Mesodermal cell (in vitro differentiated cells): ENCODE measurements around the gene CMIP.

Experiments used
- H3K27ac ChIP-seq: 2 replicates; pipeline ENCODE4 v1.7.0; 2013; ENCODE audit warnings: mild to moderate bottlenecking, low read depth, low read length, moderate library complexity; ENCODE audit not compliant: severe bottlenecking
- H3K36me3 ChIP-seq: 2 replicates; pipeline ENCODE4 v1.7.1; 2013; ENCODE audit warnings: mild to moderate bottlenecking, low read length, moderate library complexity; ENCODE audit not compliant: control insufficient read depth, insufficient read depth
- H3K4me1 ChIP-seq: one replicate; pipeline ENCODE4 v1.7.1; 2013; ENCODE audit warnings: mild to moderate bottlenecking, low read length; ENCODE audit not compliant: insufficient read depth, control insufficient read depth, poor library complexity, severe bottlenecking
- H3K4me3 ChIP-seq: 2 replicates; pipeline ENCODE4 v1.7.0; 2013; ENCODE audit warnings: low read length, control low read depth, mild to moderate bottlenecking; ENCODE audit not compliant: insufficient read depth, poor library complexity, severe bottlenecking; ENCODE audit errors: extremely low read depth
- H3K9me3 ChIP-seq: 2 replicates; pipeline ENCODE4 v1.7.1; 2013; ENCODE audit warnings: mild to moderate bottlenecking, low read length, moderate library complexity; ENCODE audit not compliant: control insufficient read depth
- WGBS, 2 experiments: methylation state at CpG; one replicate each; pipeline ENCODE4 v1.1.5; 2013; ENCODE audit warnings: missing lambda C conversion rate in 2 of 2; ENCODE audit not compliant: insufficient coverage in 2 of 2; 5-methylcytosine and 5-hydroxymethylcytosine counted together

CMIP gene

GRCh38 chr16:81583893-81584631, 139.5 kb downstream of the CMIP start:
- H3K9me3 ChIP-seq, result no peaks in the 10 kb centered on the region
- H3K36me3 ChIP-seq, result peaks cover 7% of the 10 kb centered on the region
- H3K27ac ChIP-seq, result no peak overlapping the region
- no peak overlapping the region for H3K4me3 ChIP-seq
- 92 to 96% methylated on average over 14 of the region's 14 CpGs for WGBS, 2 experiments
- H3K4me1 ChIP-seq, result peaks cover 51% of the 10 kb centered on the region

GRCh38 chr16:81585785-81586184, 141.2 kb downstream of the CMIP start:
- Histone ChIP-seq H3K9me3 (no peaks in the 10 kb centered on the region), H3K27ac (peak overlapping the region; percentile 94), H3K4me1 (peaks cover 51% of the 10 kb centered on the region), H3K4me3 (no peak overlapping the region), H3K36me3 (peaks cover 11% of the 10 kb centered on the region)
- 61 to 65% methylated on average over 5 to 6 of the region's 8 CpGs for WGBS, 2 experiments

GRCh38 chr16:81586417-81586816, 141.8 kb downstream of the CMIP start:
- H3K27ac ChIP-seq, result peak overlapping the region; percentile 94
- 79 to 80% methylated on average over 5 to 7 of the region's 7 CpGs for WGBS, 2 experiments
- H3K9me3 ChIP-seq, result no peaks in the 10 kb centered on the region
- H3K36me3 ChIP-seq, result peaks cover 11% of the 10 kb centered on the region
- peaks cover 51% of the 10 kb centered on the region for H3K4me1 ChIP-seq
- H3K4me3 ChIP-seq, result no peak overlapping the region

GRCh38 chr16:81586977-81587625, 142.5 kb downstream of the CMIP start:
- WGBS, 2 experiments, result 88 to 92% methylated on average over 4 to 8 of the region's 11 CpGs
- H3K4me3 ChIP-seq, result no peak overlapping the region

GRCh38 chr16:81587626-81588160, 143.1 kb downstream of the CMIP start:
- Histone ChIP-seq H3K9me3 (no peaks in the 10 kb centered on the region), H3K36me3 (peaks cover 14% of the 10 kb centered on the region), H3K27ac (peak overlapping the region; percentile 29), H3K4me3 (no peak overlapping the region), H3K4me1 (peaks cover 49% of the 10 kb centered on the region)
- WGBS, 2 experiments, result 86 to 96% methylated on average over 11 to 12 of the region's 12 CpGs

More at GRCh38 chr16:81586977-81587625, 142.5 kb downstream of the CMIP start:
- no peaks in the 10 kb centered on the region for H3K9me3 ChIP-seq
- H3K36me3 ChIP-seq, result peaks cover 11% of the 10 kb centered on the region
- H3K4me1 ChIP-seq, result peaks cover 51% of the 10 kb centered on the region
- H3K27ac ChIP-seq, result peak overlapping the region; percentile 94

- Histone ChIP-seq H3K9me3 (no peaks in the 10 kb centered on the region), H3K27ac (no peak overlapping the region), H3K4me3 (no peak overlapping the region), H3K4me1 (peaks cover 41% of the 10 kb centered on the region), H3K36me3 (peaks cover 14% of the 10 kb centered on the region)
- WGBS, 2 experiments, result 94 to 95% methylated on average over 15 to 17 of the region's 17 CpGs
These were observed 143.9 kb downstream of the CMIP start for GRCh38 chr16:81588326-81589081.

GRCh38 chr16:81589975-81590650, 145.5 kb downstream of the CMIP start:
- Histone ChIP-seq H3K36me3 (peaks cover 7% of the 10 kb centered on the region), H3K27ac (no peak overlapping the region), H3K4me1 (peaks cover 30% of the 10 kb centered on the region), H3K4me3 (no peak overlapping the region), H3K9me3 (no peaks in the 10 kb centered on the region)
- 89% methylated on average over 9 of the region's 13 CpGs for WGBS, 2 experiments

GRCh38 chr16:81590714-81591544, 146.3 kb downstream of the CMIP start:
- H3K36me3 ChIP-seq, result peaks cover 7% of the 10 kb centered on the region
- no peak overlapping the region for H3K4me3 ChIP-seq
- 95 to 100% methylated on average over 3 to 4 of the region's 5 CpGs for WGBS, 2 experiments
- H3K9me3 ChIP-seq, result no peaks in the 10 kb centered on the region
- peaks cover 22% of the 10 kb centered on the region for H3K4me1 ChIP-seq
- H3K27ac ChIP-seq, result no peak overlapping the region

GRCh38 chr16:81591545-81591870, 146.9 kb downstream of the CMIP start:
- H3K4me3 ChIP-seq, result no peak overlapping the region
- no peaks in the 10 kb centered on the region for H3K9me3 ChIP-seq
- H3K36me3 ChIP-seq, result peaks cover 7% of the 10 kb centered on the region
- no peak overlapping the region for H3K27ac ChIP-seq
- WGBS, 2 experiments, result no CpG with 5 or more reads among the region's 2 CpGs
- peaks cover 16% of the 10 kb centered on the region for H3K4me1 ChIP-seq
